ENCODE results near the gene PNMA8B. TPM values are rescaled to one million over a fixed set of nuclear protein-coding genes. Genes with fewer than 3 reads are reported as not detected.

The PNMA8B gene
- total RNA-seq, 1 experiment from 2014 or later, result 0.10 TPM

GRCh38 chr19:46493236-46494145 lies 2.2 kb downstream of the PNMA8B start:
- intact Hi-C loops (cut with micrococcal nuclease), result no loop called here

More at GRCh38 chr19:46493236-46494145, 2.2 kb downstream of the PNMA8B start:
- no peaks in the 10 kb centered on the region for H3K36me3 ChIP-seq (ENCODE audit: control insufficient read depth in 1 of 2, insufficient read depth in 2 of 2, low read length in 2 of 2)
- H3K27ac ChIP-seq (ENCODE audit: low read depth, low read length), result no peak overlapping the region
- POLR2A ChIA-PET, result no interaction called here
- CTCF ChIA-PET, result no interaction called here
- no peaks in the 10 kb centered on the region for H3K9me3 ChIP-seq (ENCODE audit: control insufficient read depth in 1 of 2, insufficient read depth in 1 of 2, low read depth in 1 of 2, low read length in 2 of 2)
- no peak overlapping the region for H3K9ac ChIP-seq (ENCODE audit: low read length)
- TF ChIP-seq ATF3 (IDR thresholded peaks at IDR 0.05), result no peak
- TF ChIP-seq YY1 (IDR thresholded peaks at IDR 0.05; ENCODE audit: extremely low read depth, insufficient replicate concordance, low read depth, low read length), result no peak
- TF ChIP-seq RAD21 (IDR thresholded peaks at IDR 0.05; ENCODE audit: low read depth), result no peak
- TF ChIP-seq POLR2AphosphoS5 (IDR thresholded peaks at IDR 0.05; ENCODE audit: low read depth, low read length), result no peak
- no peak for TF ChIP-seq CBX3 (IDR thresholded peaks at IDR 0.05; ENCODE audit: low read depth)
- no peak for TF ChIP-seq ZNF274 (IDR thresholded peaks at IDR 0.05; ENCODE audit: low read depth, low read length)
- no peak for TF ChIP-seq POLR2A (IDR thresholded peaks at IDR 0.05; ENCODE audit: borderline replicate concordance, extremely low read depth, insufficient read depth, insufficient read length)
- TF ChIP-seq TCF7L2 (IDR thresholded peaks at IDR 0.05; ENCODE audit: borderline replicate concordance, extremely low read depth, insufficient read depth, insufficient read length), result no peak
- no peak for TF ChIP-seq EZH2 (IDR thresholded peaks at IDR 0.05)
- TF ChIP-seq SIN3A (IDR thresholded peaks at IDR 0.05; ENCODE audit: low read depth), result no peak
- TF ChIP-seq JUND (IDR thresholded peaks at IDR 0.05), result no peak
- no peak for TF ChIP-seq CTCF (IDR thresholded peaks at IDR 0.05 in 2 of 3, conservative IDR thresholded peaks at IDR 0.05 in 1 of 3; ENCODE audit: borderline replicate concordance in 1 of 3, insufficient read depth in 1 of 3, low read depth in 2 of 3, low read length in 2 of 3)
- no peak for TF ChIP-seq SRF (IDR thresholded peaks at IDR 0.05; ENCODE audit: low read depth)
- TF ChIP-seq SP1 (IDR thresholded peaks at IDR 0.05; ENCODE audit: low read depth), result no peak
- no peak for TF ChIP-seq FOSL1 (IDR thresholded peaks at IDR 0.05; ENCODE audit: low read depth)
- TF ChIP-seq ELF1 (IDR thresholded peaks at IDR 0.05; ENCODE audit: borderline replicate concordance, low read depth), result no peak
- no peak for TF ChIP-seq MAX (IDR thresholded peaks at IDR 0.05)
- no peak for TF ChIP-seq EGR1 (IDR thresholded peaks at IDR 0.05; ENCODE audit: low read depth)
- TF ChIP-seq ZFX (IDR thresholded peaks at IDR 0.05), result no peak
- RAD21 ChIA-PET (ENCODE audit: low non-redundant PET in 1 of 2, low total read pairs in 2 of 2, uncharacterized antibody in 2 of 2, unreplicated experiment in 2 of 2), result no interaction called here
- H2AFZ ChIP-seq (ENCODE audit: low read depth, low read length, poor library complexity, severe bottlenecking), result no peak overlapping the region
- ATAC-seq, result no peak
- no TSS peak for BruUV-seq (replicated peaks)
- H3K4me3 ChIP-seq (replicated peaks in 1 of 2; ENCODE audit: low read depth in 1 of 2, low read length in 2 of 2), result no peak overlapping the region
- no peaks in the 10 kb centered on the region for H3K9me2 ChIP-seq (ENCODE audit: insufficient read depth)
- H3K4me1 ChIP-seq (ENCODE audit: control insufficient read depth in 1 of 2, insufficient read depth in 2 of 2, low read length in 2 of 2), result no peaks in the 10 kb centered on the region
- no peak overlapping the region for H3K4me2 ChIP-seq (ENCODE audit: low read length)
- no peak for DNase-seq (ENCODE audit: low read depth, low spot score)
- H4K20me1 ChIP-seq (ENCODE audit: insufficient read depth), result no peaks in the 10 kb centered on the region
- H3K79me2 ChIP-seq (ENCODE audit: insufficient read depth, low read length), result no peaks in the 10 kb centered on the region
- no peaks in the 10 kb centered on the region for H3K27me3 ChIP-seq (ENCODE audit: insufficient read depth, low read length)
